Glutamatergic neuron (in vitro differentiated cells): ENCODE results near the gene TRABD. TPM values are rescaled to one million over a fixed set of nuclear protein-coding genes. Genes with fewer than 3 reads are reported as not detected.

ENCODE experiments used
- DNase-seq: peaks from one replicate; pipeline ENCODE4 v3.0.0; 2022
- H3K27ac Mint-ChIP-seq: one replicate; pipeline ENCODE4 v1.8.0; 2020; ENCODE audit warnings: mild to moderate bottlenecking, mixed read lengths, inconsistent platforms; ENCODE audit not compliant: unreplicated experiment
- H3K27me3 Mint-ChIP-seq: one replicate; pipeline ENCODE4 v1.8.0; 2020; ENCODE audit warnings: mild to moderate bottlenecking, moderate library complexity, mixed read lengths, inconsistent platforms; ENCODE audit not compliant: unreplicated experiment
- H3K36me3 Mint-ChIP-seq: one replicate; pipeline ENCODE4 v1.8.0; 2020; ENCODE audit warnings: mild to moderate bottlenecking, mixed read lengths, inconsistent platforms; ENCODE audit not compliant: unreplicated experiment
- H3K4me1 Mint-ChIP-seq: one replicate; pipeline ENCODE4 v1.8.0; 2020; ENCODE audit warnings: mild to moderate bottlenecking, low read depth, mixed read lengths, inconsistent platforms; ENCODE audit not compliant: unreplicated experiment
- H3K4me3 Mint-ChIP-seq: one replicate; pipeline ENCODE4 v1.8.0; 2020; ENCODE audit warnings: mild to moderate bottlenecking, mixed read lengths, inconsistent platforms; ENCODE audit not compliant: unreplicated experiment
- H3K9me3 Mint-ChIP-seq: one replicate; pipeline ENCODE4 v1.8.0; 2020; ENCODE audit warnings: mild to moderate bottlenecking, moderate library complexity, mixed read lengths, inconsistent platforms; ENCODE audit not compliant: unreplicated experiment
- total RNA-seq: library from RNA; stranded (reverse); fragmentation: NEBNext Ultra II Directional; extraction: Animal tissue kit (Norgen Biotek cat#: 25700); gene quantifications from one replicate; pipeline ENCODE4 v1.2.1, GENCODE V29; 2021; ENCODE audit not compliant: unreplicated experiment
- TF ChIP-seq, protein P1 (sequence below): fragments of 200-600 bp; sonication (generic); IDR thresholded peaks from one replicate; pipeline ENCODE4 v1.5.0; 2021; ENCODE audit not compliant: partially characterized antibody, unreplicated experiment

TRABD gene
- total RNA-seq, 1 donor from 2014 or later = 31.3 TPM

DNA sequence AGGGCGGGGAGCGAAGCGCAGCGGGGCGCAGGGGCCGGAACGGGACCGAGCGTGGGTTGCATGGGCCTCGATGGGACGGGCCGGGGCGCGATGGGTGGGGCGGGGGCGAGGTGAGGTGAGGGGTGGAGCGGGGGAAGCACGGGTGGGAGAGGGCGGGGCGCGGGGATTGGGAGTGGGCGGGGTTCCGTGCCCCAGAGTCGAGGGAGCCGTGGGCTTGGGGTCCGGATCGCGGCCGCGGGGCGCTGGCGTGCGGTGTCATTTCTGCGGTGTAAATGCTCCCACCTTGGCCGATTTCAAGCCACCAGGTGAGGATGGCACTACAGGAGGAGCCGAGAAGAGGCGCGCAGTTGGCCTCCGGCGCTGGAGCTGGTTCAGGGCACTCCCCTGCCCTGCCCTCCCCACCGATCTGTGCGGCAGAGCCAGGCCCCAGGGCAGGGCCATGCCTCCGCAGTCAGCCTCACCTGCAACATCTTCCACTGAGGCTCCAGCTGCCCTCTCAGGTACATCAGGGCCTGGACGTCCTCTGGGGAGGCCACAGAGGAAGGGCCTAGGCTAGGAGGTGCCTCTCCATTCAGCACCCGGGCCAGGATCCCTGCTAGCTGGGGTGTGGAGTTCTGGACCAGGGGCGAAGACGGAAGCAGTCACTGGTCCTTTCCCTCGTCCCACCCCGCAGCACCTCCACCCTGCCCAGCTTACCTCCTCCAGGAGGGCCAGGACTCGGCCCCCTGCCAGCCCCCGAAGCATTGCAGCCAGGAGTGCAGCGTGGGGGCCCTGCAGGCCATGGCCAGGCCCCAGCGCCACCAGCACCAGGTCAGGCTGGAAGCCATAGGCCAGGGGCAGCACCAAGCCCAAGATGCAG, 59.7 kb downstream of the TRABD start:
- Mint-ChIP-seq H3K9me3 (peaks cover 11% of the 10 kb centered on the region), H3K36me3 (no peaks in the 10 kb centered on the region), H3K27me3 (peaks cover 5% of the 10 kb centered on the region), H3K4me3 (peak overlapping the region; percentile 95), H3K4me1 (peaks cover 4% of the 10 kb centered on the region), H3K27ac (peak overlapping the region; percentile 90)
- TF ChIP-seq, protein P1, sequence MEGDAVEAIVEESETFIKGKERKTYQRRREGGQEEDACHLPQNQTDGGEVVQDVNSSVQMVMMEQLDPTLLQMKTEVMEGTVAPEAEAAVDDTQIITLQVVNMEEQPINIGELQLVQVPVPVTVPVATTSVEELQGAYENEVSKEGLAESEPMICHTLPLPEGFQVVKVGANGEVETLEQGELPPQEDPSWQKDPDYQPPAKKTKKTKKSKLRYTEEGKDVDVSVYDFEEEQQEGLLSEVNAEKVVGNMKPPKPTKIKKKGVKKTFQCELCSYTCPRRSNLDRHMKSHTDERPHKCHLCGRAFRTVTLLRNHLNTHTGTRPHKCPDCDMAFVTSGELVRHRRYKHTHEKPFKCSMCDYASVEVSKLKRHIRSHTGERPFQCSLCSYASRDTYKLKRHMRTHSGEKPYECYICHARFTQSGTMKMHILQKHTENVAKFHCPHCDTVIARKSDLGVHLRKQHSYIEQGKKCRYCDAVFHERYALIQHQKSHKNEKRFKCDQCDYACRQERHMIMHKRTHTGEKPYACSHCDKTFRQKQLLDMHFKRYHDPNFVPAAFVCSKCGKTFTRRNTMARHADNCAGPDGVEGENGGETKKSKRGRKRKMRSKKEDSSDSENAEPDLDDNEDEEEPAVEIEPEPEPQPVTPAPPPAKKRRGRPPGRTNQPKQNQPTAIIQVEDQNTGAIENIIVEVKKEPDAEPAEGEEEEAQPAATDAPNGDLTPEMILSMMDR = no peak
- DNase-seq = no peak

- DNase-seq = no peak
- peak overlapping the region; percentile 30 for H3K4me3 Mint-ChIP-seq
- no peak overlapping the region for H3K27ac Mint-ChIP-seq
- H3K9me3 Mint-ChIP-seq = peaks cover 11% of the 10 kb centered on the region
- H3K4me1 Mint-ChIP-seq = peaks cover 2% of the 10 kb centered on the region
- TF ChIP-seq, protein P1 = peak; percentile 29
- no peaks in the 10 kb centered on the region for H3K36me3 Mint-ChIP-seq
- H3K27me3 Mint-ChIP-seq = peaks cover 5% of the 10 kb centered on the region
These were observed 60.8 kb downstream of the TRABD start for GRCh38 chr22:50246242-50247175.

DNA sequence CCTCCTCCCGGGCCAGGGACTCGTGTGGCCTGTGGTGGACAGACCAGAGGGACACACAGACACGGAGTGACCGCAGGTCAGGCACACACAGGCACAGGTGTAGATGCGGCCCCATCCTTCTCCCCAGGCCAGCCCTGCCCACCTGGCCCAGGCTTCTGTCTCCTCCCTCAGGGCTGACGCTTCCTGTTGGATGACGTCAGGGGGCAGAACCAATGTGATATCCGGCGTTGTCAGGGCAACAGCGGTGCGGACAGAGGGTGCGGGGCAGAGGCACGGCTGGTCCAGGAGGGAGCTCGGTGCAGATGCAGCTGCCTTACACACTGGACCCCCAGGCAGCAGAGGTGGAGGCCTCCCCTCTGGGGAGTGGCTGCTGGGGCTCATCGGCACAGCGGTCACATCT, 62.0 kb downstream of the TRABD start:
- Mint-ChIP-seq H3K4me1 (peaks cover 2% of the 10 kb centered on the region), H3K9me3 (peaks cover 11% of the 10 kb centered on the region), H3K27me3 (peaks cover 5% of the 10 kb centered on the region), H3K36me3 (no peaks in the 10 kb centered on the region), H3K27ac (no peak overlapping the region), H3K4me3 (no peak overlapping the region)
- peak; percentile 60 for DNase-seq
- TF ChIP-seq, protein P1 = no peak

DNA sequence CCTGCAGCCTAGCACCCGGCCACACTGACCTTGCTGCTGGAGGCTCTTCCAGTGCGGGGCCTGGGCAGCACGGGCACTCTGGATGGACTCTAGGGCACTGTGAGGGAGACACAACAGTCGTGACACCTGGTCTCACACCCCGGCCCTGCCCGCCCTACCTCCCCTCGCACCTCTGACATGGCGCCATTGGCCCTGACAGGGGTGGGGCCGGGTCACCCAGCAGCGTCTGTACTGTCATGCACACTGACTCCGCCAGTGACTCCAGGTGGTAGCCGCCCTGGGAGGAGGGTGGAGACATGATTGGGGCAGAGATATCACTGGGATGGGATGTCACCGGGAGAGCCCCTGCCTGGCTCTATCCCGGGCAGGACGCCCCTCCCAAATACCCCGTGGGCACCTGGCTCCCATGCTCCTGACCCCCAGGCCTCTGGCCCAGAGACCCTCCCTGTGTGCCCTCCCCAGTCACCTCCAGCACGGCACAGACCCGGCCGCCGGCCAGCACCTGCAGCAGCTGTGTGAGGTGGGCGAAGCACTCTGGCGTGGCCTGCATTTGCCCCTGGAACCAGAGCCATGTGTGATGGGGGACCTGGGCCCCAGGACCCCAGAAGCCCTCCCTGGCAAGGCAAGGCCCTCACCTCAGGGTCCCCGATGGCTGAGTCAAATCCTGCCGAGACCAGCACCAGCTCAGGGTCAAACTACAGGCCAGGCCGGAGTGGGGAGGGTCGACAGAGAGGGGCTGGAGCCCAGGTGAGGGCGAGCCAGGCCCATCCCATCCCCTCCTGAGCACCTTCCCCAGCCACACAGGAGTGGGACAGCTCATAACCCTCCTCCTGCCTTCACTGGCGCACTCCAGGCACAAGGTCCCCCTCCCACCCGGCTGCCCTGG, 62.7 kb downstream of the TRABD start:
- TF ChIP-seq, protein P1 = no peak
- Mint-ChIP-seq H3K36me3 (no peaks in the 10 kb centered on the region), H3K4me3 (no peak overlapping the region), H3K9me3 (peaks cover 11% of the 10 kb centered on the region), H3K4me1 (peaks cover 2% of the 10 kb centered on the region), H3K27me3 (peaks cover 5% of the 10 kb centered on the region), H3K27ac (no peak overlapping the region)
- DNase-seq = no peak

Other genes starting within 250 kb of the TRABD start
- gene PIM3, start 225.1 kb upstream of the TRABD start, total RNA-seq = 32.3 TPM
- gene IL17REL, start 173.1 kb upstream of the TRABD start, total RNA-seq = not detected
- not detected for gene TTLL8, start 127.6 kb upstream of the TRABD start, total RNA-seq
- gene MLC1, start 100.5 kb upstream of the TRABD start, total RNA-seq = not detected
- gene MOV10L1, start 95.9 kb upstream of the TRABD start, total RNA-seq = 0.34 TPM
- 1.8 TPM for gene PANX2, start 15.2 kb upstream of the TRABD start, total RNA-seq
- gene SELENOO, start 15.1 kb downstream of the TRABD start, total RNA-seq = 23.9 TPM
- 51.0 TPM for gene TUBGCP6, start 59.1 kb downstream of the TRABD start, total RNA-seq
- 88.2 TPM for gene HDAC10, start 65.4 kb downstream of the TRABD start, total RNA-seq
- 88.5 TPM for gene MAPK12, start 75.8 kb downstream of the TRABD start, total RNA-seq
- 131 TPM for gene MAPK11, start 84.5 kb downstream of the TRABD start, total RNA-seq
- 95.2 TPM for gene PLXNB2, start 121.7 kb downstream of the TRABD start, total RNA-seq
- 32.1 TPM for gene DENND6B, start 141.1 kb downstream of the TRABD start, total RNA-seq
- gene PPP6R2, start 157.4 kb downstream of the TRABD start, total RNA-seq = 122 TPM